H1 (cell line): Measurements from ENCODE around the gene NIN.

Source experiments
- BRCA1 ChIP-seq: IDR thresholded peaks from 2 replicates; pipeline ENCODE4 v1.6.1; 2012; ENCODE audit warnings: low read depth, low read length, improper control_type of control experiment
- CBX5 ChIP-seq: fragments of 300-800, 300-1000 bp; sonication (generic); IDR thresholded peaks from 2 replicates; pipeline ENCODE4 v1.7.1; 2016; ENCODE audit warnings: antibody characterized with exemption, low read length, low read depth
- CREB1 ChIP-seq: IDR thresholded peaks from 2 replicates; pipeline ENCODE4 v1.6.1; 2012; ENCODE audit warnings: inconsistent platforms
- EP300 ChIP-seq, 2 experiments: IDR thresholded peaks; 1 replicate in 1 of 2; 2 replicates in 1 of 2; pipeline ENCODE4 v1.6.1; 2011 to 2012; ENCODE audit warnings: low read depth in 2 of 2, low read length in 2 of 2, mild to moderate bottlenecking in 2 of 2, borderline replicate concordance in 1 of 2, inconsistent platforms in 1 of 2, moderate library complexity in 1 of 2
- EZH2 ChIP-seq: fragments of 200-600 bp; sonication (generic); IDR thresholded peaks from 2 replicates; pipeline ENCODE4 v1.7.1; 2012; ENCODE audit warnings: low read depth, mild to moderate bottlenecking, moderate library complexity, low read length, inconsistent platforms; ENCODE audit not compliant: severe bottlenecking
- MAX ChIP-seq: IDR thresholded peaks from 2 replicates; pipeline ENCODE4 v1.6.1; 2012; ENCODE audit warnings: inconsistent platforms
- POLR2A ChIP-seq, 2 experiments: IDR thresholded peaks; 1 replicate in 1 of 2; 2 replicates in 1 of 2; pipeline ENCODE4 v1.6.1; 2011; ENCODE audit warnings: low read depth in 2 of 2, low read length in 2 of 2, mild to moderate bottlenecking in 2 of 2; ENCODE audit errors: control extremely low read depth in 1 of 2
- POLR2AphosphoS5 ChIP-seq: IDR thresholded peaks from 2 replicates; pipeline ENCODE4 v1.6.1; 2011; ENCODE audit warnings: low read depth, low read length
- SAP30 ChIP-seq: fragments of 300-600 bp; sonication (generic); IDR thresholded peaks from 2 replicates; pipeline ENCODE4 v1.7.1; 2012; ENCODE audit warnings: low read length, moderate library complexity, mild to moderate bottlenecking, inconsistent platforms; ENCODE audit not compliant: insufficient read depth, insufficient replicate concordance
- SRF ChIP-seq: IDR thresholded peaks from 2 replicates; pipeline ENCODE4 v1.6.1; 2011; ENCODE audit warnings: mild to moderate bottlenecking, low read depth, low read length, moderate library complexity
- TCF12 ChIP-seq: IDR thresholded peaks from 2 replicates; pipeline ENCODE4 v1.6.1; 2011; ENCODE audit warnings: low read depth, mild to moderate bottlenecking, low read length
- TF ChIP-seq, protein P1 (sequence below), 3 experiments: IDR thresholded peaks; 1 replicate in 2 of 3; 2 replicates in 1 of 3; pipeline versions ENCODE4 v1.5.1 to v1.6.1; 2011; ENCODE audit warnings: low read length in 3 of 3, mild to moderate bottlenecking in 3 of 3, inconsistent platforms in 2 of 3, low read depth in 1 of 3, moderate library complexity in 1 of 3; ENCODE audit not compliant: insufficient read depth in 1 of 3; ENCODE audit errors: control extremely low read depth in 1 of 3
- TF ChIP-seq, protein P2 (sequence below): IDR thresholded peaks from 2 replicates; pipeline ENCODE4 v1.6.1; 2012; ENCODE audit warnings: inconsistent platforms

- TF ChIP-seq SRF (no peak), EZH2 (no peak), BRCA1 (no peak), TCF12 (no peak), CBX5 (no peak), POLR2AphosphoS5 (no peak), POLR2A (IDR thresholded peaks at IDR 0.05; ENCODE audit: control extremely low read depth in 1 of 2, low read depth in 2 of 2, low read length in 2 of 2) (no peak), CREB1 (no peak), MAX (no peak), EP300 (IDR thresholded peaks at IDR 0.05; ENCODE audit: borderline replicate concordance in 1 of 2, low read depth in 2 of 2, low read length in 2 of 2) (no peak), SAP30 (no peak)
- TF ChIP-seq, protein P1, sequence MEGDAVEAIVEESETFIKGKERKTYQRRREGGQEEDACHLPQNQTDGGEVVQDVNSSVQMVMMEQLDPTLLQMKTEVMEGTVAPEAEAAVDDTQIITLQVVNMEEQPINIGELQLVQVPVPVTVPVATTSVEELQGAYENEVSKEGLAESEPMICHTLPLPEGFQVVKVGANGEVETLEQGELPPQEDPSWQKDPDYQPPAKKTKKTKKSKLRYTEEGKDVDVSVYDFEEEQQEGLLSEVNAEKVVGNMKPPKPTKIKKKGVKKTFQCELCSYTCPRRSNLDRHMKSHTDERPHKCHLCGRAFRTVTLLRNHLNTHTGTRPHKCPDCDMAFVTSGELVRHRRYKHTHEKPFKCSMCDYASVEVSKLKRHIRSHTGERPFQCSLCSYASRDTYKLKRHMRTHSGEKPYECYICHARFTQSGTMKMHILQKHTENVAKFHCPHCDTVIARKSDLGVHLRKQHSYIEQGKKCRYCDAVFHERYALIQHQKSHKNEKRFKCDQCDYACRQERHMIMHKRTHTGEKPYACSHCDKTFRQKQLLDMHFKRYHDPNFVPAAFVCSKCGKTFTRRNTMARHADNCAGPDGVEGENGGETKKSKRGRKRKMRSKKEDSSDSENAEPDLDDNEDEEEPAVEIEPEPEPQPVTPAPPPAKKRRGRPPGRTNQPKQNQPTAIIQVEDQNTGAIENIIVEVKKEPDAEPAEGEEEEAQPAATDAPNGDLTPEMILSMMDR (IDR thresholded peaks at IDR 0.05; ENCODE audit: control extremely low read depth in 1 of 3, insufficient read depth in 1 of 3, low read depth in 1 of 3, low read length in 3 of 3) = no peak
- TF ChIP-seq, protein P2, sequence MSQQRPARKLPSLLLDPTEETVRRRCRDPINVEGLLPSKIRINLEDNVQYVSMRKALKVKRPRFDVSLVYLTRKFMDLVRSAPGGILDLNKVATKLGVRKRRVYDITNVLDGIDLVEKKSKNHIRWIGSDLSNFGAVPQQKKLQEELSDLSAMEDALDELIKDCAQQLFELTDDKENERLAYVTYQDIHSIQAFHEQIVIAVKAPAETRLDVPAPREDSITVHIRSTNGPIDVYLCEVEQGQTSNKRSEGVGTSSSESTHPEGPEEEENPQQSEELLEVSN = no peak
Measured at GRCh38 chr14:50786751-50787464, 44.1 kb downstream of the NIN start.
